Head of caudate nucleus (tissue), 42 donors: ENCODE data around the gene UBE3B.

Source experiments
- DNase-seq, 42 donors: peaks; one replicate each; pipeline versions ENCODE4 v3.0.0 to v3.0.0-alpha.2; 2020 to 2021; ENCODE audit warnings: mixed read lengths in 7 of 42
- intact Hi-C: fragments of 100-400 bp; cut with DNase I; formaldehyde crosslinking; loops from one replicate; pipeline ENCODE4 v1.15.0; 2022

Gene UBE3B

DNA sequence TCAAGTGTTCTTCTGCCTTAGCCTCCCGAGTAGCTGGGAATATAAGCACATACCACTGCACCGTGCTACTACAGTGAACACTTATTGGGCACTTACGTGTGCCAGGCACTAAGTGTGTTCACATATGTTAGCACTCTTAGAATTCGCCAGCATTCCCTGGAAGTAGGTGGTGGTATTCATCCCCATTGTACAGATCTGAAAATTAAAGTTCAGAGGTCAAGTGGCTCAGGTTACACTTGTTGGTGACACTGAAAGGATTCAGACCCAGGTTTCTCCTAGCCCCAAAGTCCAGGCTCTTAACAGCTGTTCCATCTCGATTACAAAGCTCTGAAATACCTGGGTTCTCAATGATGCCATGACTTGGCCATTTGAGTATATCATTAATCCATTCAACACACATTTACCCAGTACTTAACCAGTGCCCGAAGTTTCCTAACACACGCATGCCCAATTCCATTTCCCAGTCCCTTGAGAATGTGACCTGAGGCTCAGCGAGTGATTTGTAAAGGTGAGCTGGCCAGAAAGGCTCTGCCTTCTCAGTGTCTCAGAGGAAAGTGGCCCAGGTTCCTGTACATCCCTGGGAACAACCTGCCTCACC is 101.0 kb downstream of the UBE3B start:
- intact Hi-C loops = no loop called here
- no peak for DNase-seq

- intact Hi-C loops = no loop called here
- no peak for DNase-seq
Measured at GRCh38 chr12:109579639-109580038, 102.2 kb downstream of the UBE3B start.

- intact Hi-C loops = no loop called here
- peak in 10 of 42 donors; percentile 23 to 69 (median 38) for DNase-seq
Measured at GRCh38 chr12:109580272-109580671, 102.8 kb downstream of the UBE3B start.

DNA sequence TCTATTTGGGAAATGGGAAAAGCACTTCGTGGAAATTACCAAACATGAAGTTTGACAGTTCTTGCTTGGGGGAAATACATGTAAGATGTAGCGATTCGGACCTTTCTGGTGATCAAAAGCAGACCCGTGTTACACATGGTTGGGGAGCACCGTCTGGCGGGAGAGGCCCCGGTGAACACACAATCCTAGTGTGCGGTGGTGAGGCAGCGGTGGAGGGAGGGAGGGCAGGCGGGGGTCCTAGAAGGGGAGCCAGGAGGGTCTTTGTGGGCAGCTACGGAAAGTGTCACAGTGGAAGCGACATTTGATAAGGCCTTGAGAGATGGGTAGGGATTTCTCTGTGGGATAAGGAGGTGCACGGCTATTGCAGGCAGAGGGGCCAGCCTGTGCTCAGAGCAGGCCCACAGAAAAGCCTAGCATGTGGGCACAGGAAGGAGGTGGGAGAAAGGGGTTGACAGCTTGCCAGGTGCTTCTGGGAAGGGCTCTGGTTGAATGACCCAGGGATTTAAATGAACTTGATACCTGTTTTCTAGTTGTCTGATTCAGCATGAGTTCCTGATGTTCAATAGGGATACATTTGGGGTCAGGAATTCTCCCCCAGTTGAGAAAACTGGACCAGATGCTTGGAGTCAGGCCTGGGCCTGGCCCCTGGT is 103.4 kb downstream of the UBE3B start:
- intact Hi-C loops = no loop called here
- no peak for DNase-seq

- no peak for DNase-seq
- intact Hi-C loops = no loop called here
Measured at GRCh38 chr12:109581334-109581691, 103.9 kb downstream of the UBE3B start.

GRCh38 chr12:109581856-109582255 is 104.4 kb downstream of the UBE3B start:
- intact Hi-C loops = no loop called here
- no peak for DNase-seq

DNA sequence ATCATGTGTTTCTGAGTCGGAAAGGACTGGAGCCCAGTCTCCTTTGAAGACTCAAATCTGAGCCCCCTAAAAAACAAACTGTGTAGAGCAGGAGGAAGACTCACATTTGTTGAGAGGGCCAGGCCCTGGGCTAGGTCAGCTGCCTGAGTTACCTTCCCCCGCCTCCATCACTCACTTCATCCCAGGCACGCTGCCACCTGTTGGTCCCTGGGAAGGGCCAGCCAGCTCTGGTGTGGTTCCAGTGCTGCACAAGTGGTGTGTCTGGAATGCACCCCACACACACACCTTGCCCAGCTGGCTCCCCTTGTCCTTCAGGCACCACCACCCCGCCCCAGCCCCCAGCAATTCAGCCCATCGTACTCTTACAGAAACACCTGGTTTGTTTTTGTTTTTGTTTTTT is 105.2 kb downstream of the UBE3B start:
- DNase-seq = no peak
- intact Hi-C loops = no loop called here

DNA sequence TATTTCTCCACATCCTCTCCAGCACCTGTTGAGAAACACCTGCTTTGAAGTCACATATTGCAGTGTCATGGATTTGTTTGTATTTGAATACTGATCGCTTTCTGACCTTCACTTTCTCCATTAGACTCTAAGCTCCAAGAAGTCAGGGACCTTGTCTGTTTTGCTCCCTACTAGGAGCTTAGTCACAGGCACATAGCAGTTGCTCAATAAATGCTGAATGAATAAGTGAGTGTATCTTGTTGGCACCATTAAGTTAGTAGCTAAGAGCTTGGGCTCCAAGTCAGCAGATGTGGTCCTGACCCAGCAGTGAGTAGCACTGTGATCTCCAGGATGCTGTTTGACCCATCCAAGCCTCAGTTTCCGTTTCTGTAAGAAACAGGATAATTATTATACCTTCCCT is 106.3 kb downstream of the UBE3B start:
- intact Hi-C loops = no loop called here
- no peak for DNase-seq
